Endothelial cell of umbilical vein (primary cell): ENCODE measurements around the gene GTSF1L. TPM values are rescaled to one million over a fixed set of nuclear protein-coding genes. Genes with fewer than 3 reads are reported as not detected.

Source experiments
- BruUV-seq: library from RNA; stranded (reverse); fragments of 400-500 nt; replicated peaks from 2 replicates; lab custom pipeline; 2021; lab: Mats Ljungman, UMichigan
- CTCF ChIA-PET: fragments of 300-600, 350-600 bp; sonication (Branson Sonifier 250); formaldehyde crosslinking; loops from one replicate; lab custom pipeline; 2021; ENCODE audit warnings: antibody characterized with exemption, inconsistent platforms; lab: Charles Lee
- POLR2A ChIA-PET: fragments of 300-600, 350-600 bp; sonication (Branson Sonifier 250); formaldehyde crosslinking; loops from one replicate; lab custom pipeline; 2021; ENCODE audit warnings: antibody characterized with exemption, inconsistent platforms; lab: Charles Lee
- DNase-seq: peaks from one replicate; pipeline ENCODE4 v3.0.0-alpha.2; 2011; ENCODE audit warnings: low read depth, low spot score
- FAIRE-seq: peaks from 2 replicates; lab custom pipeline; 2011; peaks lifted over from hg19 to GRCh38; lab: Jason Lieb, UNC
- H2AFZ ChIP-seq: 2 replicates; pipeline ENCODE4 v1.6.0; 2012; ENCODE audit warnings: low read depth, low read length, control low read depth, inconsistent platforms
- H3K27ac ChIP-seq: 2 replicates; pipeline ENCODE4 v1.5.1; 2011; ENCODE audit warnings: low read depth, mild to moderate bottlenecking, control low read depth, low read length, moderate library complexity; ENCODE audit not compliant: insufficient read depth
- H3K27me3 ChIP-seq, 2 experiments: 2 replicates each; pipeline versions ENCODE4 v1.6.0 to v1.6.1; 2011; ENCODE audit warnings: low read length in 2 of 2, mixed read lengths in 1 of 2; ENCODE audit not compliant: control insufficient read depth in 2 of 2, insufficient read depth in 2 of 2
- H3K36me3 ChIP-seq, 2 experiments: 2 replicates in 1 of 2; 3 replicates in 1 of 2; pipeline ENCODE4 v1.5.1; 2011; ENCODE audit warnings: low read length in 2 of 2, mild to moderate bottlenecking in 1 of 2, moderate library complexity in 1 of 2; ENCODE audit not compliant: control insufficient read depth in 2 of 2, insufficient read depth in 2 of 2; ENCODE audit errors: extremely low read depth in 1 of 2
- H3K4me1 ChIP-seq: 3 replicates; pipeline ENCODE4 v1.5.1; 2011; ENCODE audit warnings: mild to moderate bottlenecking, low read length; ENCODE audit not compliant: control insufficient read depth, insufficient read depth; ENCODE audit errors: extremely low read depth
- H3K4me2 ChIP-seq: 2 replicates; pipeline ENCODE4 v1.6.1; 2011; ENCODE audit warnings: low read length, control low read depth, mixed read lengths; ENCODE audit not compliant: insufficient read depth
- H3K4me3 ChIP-seq, 3 experiments: fragments of 200-600 bp in 1 of 3; sonication (generic), shearing (Covaris generic) in 1 of 3; replicated peaks in 1 of 3; 2 replicates each; pipeline ENCODE4 v1.5.1; 2011 to 2016; ENCODE audit warnings: control low read depth in 3 of 3, low read length in 3 of 3, mild to moderate bottlenecking in 2 of 3, inconsistent platforms in 1 of 3, low read depth in 1 of 3, moderate library complexity in 1 of 3; ENCODE audit not compliant: insufficient read depth in 1 of 3
- H3K79me2 ChIP-seq: 2 replicates; pipeline ENCODE4 v1.6.0; 2012; ENCODE audit warnings: low read length, inconsistent platforms; ENCODE audit not compliant: control insufficient read depth, insufficient read depth
- H3K9ac ChIP-seq: replicated peaks from 2 replicates; pipeline ENCODE3; 2011; ENCODE audit warnings: low read length, control low read depth; ENCODE audit not compliant: insufficient read depth; ENCODE audit errors: extremely low read depth
- H3K9me1 ChIP-seq: replicated peaks from 3 replicates; pipeline ENCODE4 v1.6.0; 2011; ENCODE audit warnings: mild to moderate bottlenecking, low read length; ENCODE audit not compliant: control insufficient read depth, insufficient read depth; ENCODE audit errors: extremely low read depth
- H3K9me3 ChIP-seq: replicated peaks from 2 replicates; pipeline ENCODE4 v1.5.1; 2012; ENCODE audit warnings: low read length, inconsistent platforms; ENCODE audit not compliant: control insufficient read depth, insufficient read depth
- H4K20me1 ChIP-seq: replicated peaks from 2 replicates; pipeline ENCODE3; 2011; ENCODE audit warnings: mild to moderate bottlenecking, low read length; ENCODE audit not compliant: control insufficient read depth, insufficient read depth; ENCODE audit errors: extremely low read depth
- CTCF ChIP-seq, 2 donors: IDR thresholded peaks; 1 replicate in 1 of 2; 2 replicates in 1 of 2; pipeline ENCODE4 v1.5.1; 2011; ENCODE audit warnings: low read length in 2 of 2, mild to moderate bottlenecking in 2 of 2, moderate library complexity in 2 of 2, control low read depth in 1 of 2, inconsistent platforms in 1 of 2, low read depth in 1 of 2; ENCODE audit not compliant: insufficient read depth in 1 of 2; ENCODE audit errors: extremely low read depth in 1 of 2
- EZH2 ChIP-seq: IDR thresholded peaks from 2 replicates; pipeline ENCODE4 v1.6.1; 2012; ENCODE audit warnings: borderline replicate concordance, low read depth, mild to moderate bottlenecking, moderate library complexity, low read length, inconsistent platforms; ENCODE audit not compliant: severe bottlenecking
- FOS ChIP-seq: IDR thresholded peaks from 2 replicates; pipeline ENCODE4 v1.6.1; 2011; ENCODE audit warnings: mild to moderate bottlenecking, low read length, moderate library complexity, borderline replicate concordance; ENCODE audit not compliant: insufficient read depth
- GATA2 ChIP-seq: IDR thresholded peaks from 2 replicates; pipeline ENCODE4 v1.7.0; 2011; ENCODE audit warnings: low read depth, mild to moderate bottlenecking, moderate library complexity, mixed read lengths, low read length; ENCODE audit not compliant: insufficient read length, insufficient read depth
- JUN ChIP-seq: IDR thresholded peaks from 2 replicates; pipeline ENCODE4 v1.6.1; 2011; ENCODE audit warnings: borderline replicate concordance, low read depth; ENCODE audit not compliant: insufficient read length, insufficient read depth
- MAX ChIP-seq: IDR thresholded peaks from 2 replicates; pipeline ENCODE4 v1.6.1; 2011; ENCODE audit not compliant: insufficient read depth, insufficient read length
- MYC ChIP-seq: IDR thresholded peaks from one replicate; pipeline ENCODE4 v1.6.1; 2011; ENCODE audit warnings: mild to moderate bottlenecking, low read depth, low read length
- POLR2AphosphoS5 ChIP-seq: IDR thresholded peaks from 2 replicates; pipeline ENCODE4 v1.6.1; 2012; ENCODE audit warnings: low read depth, mild to moderate bottlenecking, control low read depth, low read length, moderate library complexity; ENCODE audit not compliant: insufficient read depth
- dilution Hi-C: fragments of 300-500 bp; cut with MboI; formaldehyde crosslinking; loops from one replicate; pipeline ENCODE4 v1.15.0; 2019; ENCODE audit warnings: low sequenced_read_pairs; ENCODE audit not compliant: extremely low pct_ligation_motif_present
- intact Hi-C: fragments of 100-400 bp; cut with micrococcal nuclease; formaldehyde crosslinking; loops from one replicate; pipeline ENCODE4 v1.10.0; 2022
- polyA plus RNA-seq, 4 experiments: library from polyadenylated mRNA; depleted of rRNA in 3 of 4; stranded (reverse) in 3 of 4; unstranded in 1 of 4; fragments of >200 nt; gene quantifications; 2 replicates each; pipeline versions ENCODE4 v1.2.1 to v1.2.3, GENCODE V29; 2011 to 2012; ENCODE audit warnings: missing spikeins in 1 of 4
- total RNA-seq: library from RNA; stranded (reverse); gene quantifications from 2 replicates; pipeline ENCODE4 v1.2.3, GENCODE V29; 2021

GTSF1L gene
- total and polyA plus RNA-seq, 2 donors (not counting 3 experiments of a cell fraction or from before 2014, with no cell fraction given): not detected

GRCh38 chr20:43715511-43715910 is 11.3 kb downstream of the GTSF1L start:
- dilution Hi-C loops: no loop called here
- Histone ChIP-seq H3K4me3 (no peak overlapping the region), H3K36me3 (no peaks in the 10 kb centered on the region), H4K20me1 (no peaks in the 10 kb centered on the region), H3K4me2 (no peak overlapping the region), H3K79me2 (no peaks in the 10 kb centered on the region), H3K27ac (no peak overlapping the region), H3K9me3 (no peaks in the 10 kb centered on the region), H3K27me3 (no peaks in the 10 kb centered on the region), H2AFZ (no peak overlapping the region), H3K9ac (no peak overlapping the region), H3K4me1 (no peaks in the 10 kb centered on the region), H3K9me1 (no peaks in the 10 kb centered on the region)
- no TSS peak for BruUV-seq
- intact Hi-C loops: no loop called here
- ChIA-PET CTCF (no interaction called here), POLR2A (no interaction called here)
- DNase-seq (no peak), FAIRE-seq (no peak)
- no peak for TF ChIP-seq JUN
- TF ChIP-seq GATA2: no peak
- no peak for TF ChIP-seq MYC
- no peak for TF ChIP-seq CTCF (IDR thresholded peaks at IDR 0.05; ENCODE audit: extremely low read depth in 1 of 2, insufficient read depth in 1 of 2, low read depth in 1 of 2, low read length in 2 of 2)
- no peak for TF ChIP-seq EZH2
- TF ChIP-seq POLR2AphosphoS5: no peak
- TF ChIP-seq FOS: no peak
- TF ChIP-seq MAX: no peak
